Measurements from ENCODE around the gene DOCK4.

GRCh38 chr7:112049555-112050249, 156.5 kb downstream of the DOCK4 start:
- no peak for TF ChIP-seq CTCF (conservative IDR thresholded peaks at IDR 0.05; ENCODE audit: low read length)
- no peak for TF ChIP-seq EZH2phosphoT487 (IDR thresholded peaks at IDR 0.05; ENCODE audit: borderline replicate concordance)
